ENCODE measurements around the gene CMYA5. TPM values are rescaled to one million over a fixed set of nuclear protein-coding genes. Genes with fewer than 3 reads are reported as not detected.
A peak's percentile ranks its signal among the peaks of the same experiment; 100 is the strongest.

CMYA5 gene
- total and polyA plus RNA-seq, 5 donors from 2014 or later: 0.05 to 0.10 TPM; not detected in 3

DNA sequence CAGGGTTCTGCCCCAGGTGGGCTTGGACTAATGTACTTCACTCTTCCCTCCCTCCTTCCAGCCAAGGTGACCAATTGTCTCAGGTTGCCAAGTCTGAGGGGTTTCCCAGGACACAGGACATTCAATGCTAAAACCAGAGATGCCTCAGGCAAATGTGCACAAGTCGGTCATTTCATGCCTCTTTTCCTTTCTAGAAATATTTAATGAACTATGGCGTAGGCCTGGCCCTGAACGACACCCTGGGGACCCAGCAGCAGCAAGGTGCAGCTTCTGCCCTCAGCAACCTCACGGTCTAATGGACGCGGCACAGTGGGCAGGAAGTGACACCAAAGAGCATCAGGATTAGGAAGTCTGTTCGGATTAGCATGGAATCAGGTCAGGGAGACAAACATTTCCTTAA, 153.4 kb downstream of the CMYA5 start:
- no peak overlapping the region for H3K4me3 Mint-ChIP-seq
- no peaks in the 10 kb centered on the region for H3K4me1 Mint-ChIP-seq
- no peaks in the 10 kb centered on the region for H3K36me3 ChIP-seq (ENCODE audit: control insufficient read depth, insufficient read depth, low read length)
- no peak overlapping the region for H3K4me3 ChIP-seq (ENCODE audit: low read depth, low read length)
- H3K4me1 ChIP-seq (ENCODE audit: control insufficient read depth, insufficient read depth, low read length, poor library complexity, severe bottlenecking): no peaks in the 10 kb centered on the region
- no peak overlapping the region for H3K27ac Mint-ChIP-seq
- peaks cover 16% of the 10 kb centered on the region for H3K27me3 Mint-ChIP-seq
- DNase-seq (no peak), ATAC-seq (ENCODE audit: low read depth in 2 of 2) (no peak)
- H3K27me3 ChIP-seq (ENCODE audit: control insufficient read depth, insufficient read depth, low read length): peaks cover 5% of the 10 kb centered on the region
- H3K9me3 ChIP-seq (ENCODE audit: control insufficient read depth in 2 of 2, low read length in 2 of 2): no peaks in the 10 kb centered on the region
- H3K9me3 Mint-ChIP-seq: peaks cover 0 to 3% (median 0%) of the 10 kb centered on the region in 7 donors
- no peaks in the 10 kb centered on the region for H3K36me3 Mint-ChIP-seq
- H3K27ac ChIP-seq (ENCODE audit: insufficient read depth, low read length, poor library complexity, severe bottlenecking): no peak overlapping the region

GRCh38 chr5:79843450-79844388, 154.1 kb downstream of the CMYA5 start:
- Mint-ChIP-seq H3K36me3 (no peaks in the 10 kb centered on the region), H3K4me3 (no peak overlapping the region), H3K27me3 (peaks cover 16% of the 10 kb centered on the region), H3K9me3 (peaks cover 0 to 3% (median 0%) of the 10 kb centered on the region in 7 donors), H3K4me1 (no peaks in the 10 kb centered on the region), H3K27ac (no peak overlapping the region)
- Histone ChIP-seq H3K27me3 (ENCODE audit: control insufficient read depth, insufficient read depth, low read length) (peaks cover 5% of the 10 kb centered on the region), H3K27ac (ENCODE audit: insufficient read depth, low read length, poor library complexity, severe bottlenecking) (no peak overlapping the region), H3K4me3 (ENCODE audit: low read depth, low read length) (no peak overlapping the region), H3K9me3 (ENCODE audit: control insufficient read depth in 2 of 2, low read length in 2 of 2) (no peaks in the 10 kb centered on the region), H3K4me1 (ENCODE audit: control insufficient read depth, insufficient read depth, low read length, poor library complexity, severe bottlenecking) (no peaks in the 10 kb centered on the region), H3K36me3 (ENCODE audit: control insufficient read depth, insufficient read depth, low read length) (no peaks in the 10 kb centered on the region)
- DNase-seq: no peak
- ATAC-seq (ENCODE audit: low read depth in 2 of 2): no peak

DNA sequence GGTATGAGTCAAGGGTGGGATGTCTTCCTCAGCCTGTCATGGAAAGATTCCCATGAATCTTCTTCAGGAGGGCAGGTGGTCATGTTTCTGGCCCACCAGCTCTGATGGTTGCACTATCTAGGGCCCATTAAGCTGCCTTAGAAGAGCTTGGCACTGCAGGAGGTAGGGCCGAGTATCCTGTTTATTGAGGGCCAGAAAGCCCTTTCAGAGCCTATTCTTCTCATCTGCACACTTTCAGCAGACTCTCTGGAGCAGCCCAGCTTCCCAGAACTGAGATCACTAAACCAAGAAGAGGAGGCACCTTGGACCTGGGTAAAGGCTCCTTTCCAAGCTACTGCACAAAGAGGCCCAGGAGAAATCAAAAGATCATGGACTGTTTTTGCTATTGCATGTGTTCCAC, 154.9 kb downstream of the CMYA5 start:
- H3K9me3 Mint-ChIP-seq: peaks cover 0 to 3% (median 0%) of the 10 kb centered on the region in 7 donors
- no peak for ATAC-seq (ENCODE audit: low read depth in 2 of 2)

GRCh38 chr5:79845448-79846197, 156.0 kb downstream of the CMYA5 start:
- H3K9me3 Mint-ChIP-seq: peaks cover 0 to 3% (median 0%) of the 10 kb centered on the region in 7 donors
- DNase-seq (peak in 1 of 3 donors; percentile 10), ATAC-seq (ENCODE audit: low read depth in 2 of 2) (no peak)
- no peak overlapping the region for H3K4me3 Mint-ChIP-seq
- Histone ChIP-seq H3K4me3 (ENCODE audit: low read depth, low read length) (no peak overlapping the region), H3K36me3 (ENCODE audit: control insufficient read depth, insufficient read depth, low read length) (no peaks in the 10 kb centered on the region), H3K9me3 (ENCODE audit: control insufficient read depth in 2 of 2, low read length in 2 of 2) (no peaks in the 10 kb centered on the region), H3K4me1 (ENCODE audit: control insufficient read depth, insufficient read depth, low read length, poor library complexity, severe bottlenecking) (no peaks in the 10 kb centered on the region), H3K27me3 (ENCODE audit: control insufficient read depth, insufficient read depth, low read length) (peaks cover 5% of the 10 kb centered on the region), H3K27ac (ENCODE audit: insufficient read depth, low read length, poor library complexity, severe bottlenecking) (no peak overlapping the region)
- H3K4me1 Mint-ChIP-seq: no peaks in the 10 kb centered on the region
- no peaks in the 10 kb centered on the region for H3K36me3 Mint-ChIP-seq
- H3K27me3 Mint-ChIP-seq: peaks cover 4% of the 10 kb centered on the region
- H3K27ac Mint-ChIP-seq: no peak overlapping the region

More for the DNA sequence above, 154.9 kb downstream of the CMYA5 start:
- Histone ChIP-seq H3K36me3 (ENCODE audit: control insufficient read depth, insufficient read depth, low read length) (no peaks in the 10 kb centered on the region), H3K27ac (ENCODE audit: insufficient read depth, low read length, poor library complexity, severe bottlenecking) (no peak overlapping the region), H3K9me3 (ENCODE audit: control insufficient read depth in 2 of 2, low read length in 2 of 2) (no peaks in the 10 kb centered on the region), H3K4me3 (ENCODE audit: low read depth, low read length) (no peak overlapping the region), H3K27me3 (ENCODE audit: control insufficient read depth, insufficient read depth, low read length) (peaks cover 5% of the 10 kb centered on the region), H3K4me1 (ENCODE audit: control insufficient read depth, insufficient read depth, low read length, poor library complexity, severe bottlenecking) (no peaks in the 10 kb centered on the region)
- Mint-ChIP-seq H3K36me3 (no peaks in the 10 kb centered on the region), H3K4me1 (no peaks in the 10 kb centered on the region), H3K27ac (no peak overlapping the region), H3K4me3 (no peak overlapping the region), H3K27me3 (peaks cover 9% of the 10 kb centered on the region)
- no peak for DNase-seq

DNA sequence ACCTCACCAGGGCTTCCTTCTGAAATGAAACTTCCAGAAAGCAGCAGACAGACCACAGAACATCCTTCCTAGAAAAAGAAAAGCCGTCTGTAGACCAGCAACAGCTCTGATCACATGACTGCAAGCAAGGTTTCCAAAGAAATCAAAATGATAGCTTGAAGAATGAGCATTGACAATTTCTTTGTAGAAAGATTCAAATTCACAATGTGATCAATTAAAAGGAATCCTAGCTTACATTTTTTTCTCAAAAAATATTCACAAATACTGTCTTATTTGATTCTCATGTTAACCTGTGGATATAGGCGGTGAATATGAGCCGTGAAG, 156.5 kb downstream of the CMYA5 start:
- no peak overlapping the region for H3K27ac Mint-ChIP-seq
- Histone ChIP-seq H3K4me3 (ENCODE audit: low read depth, low read length) (no peak overlapping the region), H3K27ac (ENCODE audit: insufficient read depth, low read length, poor library complexity, severe bottlenecking) (no peak overlapping the region), H3K9me3 (ENCODE audit: control insufficient read depth in 2 of 2, low read length in 2 of 2) (no peaks in the 10 kb centered on the region), H3K27me3 (ENCODE audit: control insufficient read depth, insufficient read depth, low read length) (peaks cover 5% of the 10 kb centered on the region), H3K36me3 (ENCODE audit: control insufficient read depth, insufficient read depth, low read length) (no peaks in the 10 kb centered on the region), H3K4me1 (ENCODE audit: control insufficient read depth, insufficient read depth, low read length, poor library complexity, severe bottlenecking) (no peaks in the 10 kb centered on the region)
- peaks cover 0 to 3% (median 0%) of the 10 kb centered on the region in 7 donors for H3K9me3 Mint-ChIP-seq
- H3K27me3 Mint-ChIP-seq: peaks cover 4% of the 10 kb centered on the region
- H3K36me3 Mint-ChIP-seq: no peaks in the 10 kb centered on the region
- ATAC-seq (ENCODE audit: low read depth in 2 of 2) (no peak), DNase-seq (no peak)
- no peak overlapping the region for H3K4me3 Mint-ChIP-seq
- H3K4me1 Mint-ChIP-seq: no peaks in the 10 kb centered on the region

DNA sequence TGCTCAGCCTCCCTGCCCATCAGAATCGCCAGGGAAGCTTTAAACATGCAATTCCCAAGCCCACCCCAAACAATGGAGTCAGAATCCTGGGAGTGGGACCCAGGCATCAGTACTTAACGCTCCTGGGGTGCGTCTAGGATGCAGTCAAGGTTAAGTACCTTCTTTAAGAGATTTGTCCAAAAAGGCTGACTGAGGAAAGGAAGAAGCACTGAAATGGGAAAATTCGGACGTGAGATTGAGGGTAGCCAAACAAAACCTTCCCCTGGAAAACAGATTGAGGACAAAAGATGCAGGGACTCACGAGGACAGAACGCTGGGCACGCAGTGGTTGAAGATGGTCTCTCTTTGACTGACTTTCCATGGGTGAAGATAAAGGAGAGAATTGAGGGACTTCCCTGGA, 157.9 kb downstream of the CMYA5 start:
- no peaks in the 10 kb centered on the region for H3K36me3 ChIP-seq (ENCODE audit: control insufficient read depth, insufficient read depth, low read length)
- Mint-ChIP-seq H3K4me1 (no peaks in the 10 kb centered on the region), H3K27ac (no peak overlapping the region), H3K4me3 (no peak overlapping the region), H3K27me3 (peaks cover 11% of the 10 kb centered on the region), H3K9me3 (peaks cover 0 to 3% (median 0%) of the 10 kb centered on the region in 7 donors), H3K36me3 (no peaks in the 10 kb centered on the region)
- ATAC-seq (ENCODE audit: low read depth in 2 of 2) (no peak), DNase-seq (no peak)
- no peak overlapping the region for H3K27ac ChIP-seq (ENCODE audit: insufficient read depth, low read length, poor library complexity, severe bottlenecking)
- H3K4me3 ChIP-seq (ENCODE audit: low read depth, low read length): no peak overlapping the region
- H3K4me1 ChIP-seq (ENCODE audit: control insufficient read depth, insufficient read depth, low read length, poor library complexity, severe bottlenecking): no peaks in the 10 kb centered on the region
- H3K9me3 ChIP-seq (ENCODE audit: control insufficient read depth in 2 of 2, low read length in 2 of 2): no peaks in the 10 kb centered on the region
- peaks cover 5% of the 10 kb centered on the region for H3K27me3 ChIP-seq (ENCODE audit: control insufficient read depth, insufficient read depth, low read length)

- Mint-ChIP-seq H3K27ac (no peak overlapping the region), H3K4me1 (no peaks in the 10 kb centered on the region), H3K4me3 (no peak overlapping the region), H3K36me3 (no peaks in the 10 kb centered on the region), H3K27me3 (peaks cover 15% of the 10 kb centered on the region), H3K9me3 (peaks cover 0 to 3% (median 0%) of the 10 kb centered on the region in 7 donors)
- H3K36me3 ChIP-seq (ENCODE audit: control insufficient read depth, insufficient read depth, low read length): no peaks in the 10 kb centered on the region
- DNase-seq: no peak
- H3K27ac ChIP-seq (ENCODE audit: insufficient read depth, low read length, poor library complexity, severe bottlenecking): no peak overlapping the region
- no peaks in the 10 kb centered on the region for H3K4me1 ChIP-seq (ENCODE audit: control insufficient read depth, insufficient read depth, low read length, poor library complexity, severe bottlenecking)
- no peaks in the 10 kb centered on the region for H3K9me3 ChIP-seq (ENCODE audit: control insufficient read depth in 2 of 2, low read length in 2 of 2)
- peaks cover 5% of the 10 kb centered on the region for H3K27me3 ChIP-seq (ENCODE audit: control insufficient read depth, insufficient read depth, low read length)
- ATAC-seq (ENCODE audit: low read depth in 2 of 2): no peak
- H3K4me3 ChIP-seq (ENCODE audit: low read depth, low read length): no peak overlapping the region
Observed at GRCh38 chr5:79849061-79849460, 159.4 kb downstream of the CMYA5 start.

Data from CD4-positive, CD25-positive, alpha-beta regulatory T cell (primary cell).